HG03575 (cell line): ENCODE results near the gene AKAP6.
"Not testable (repeated sequence)": the region's sequence is repeated elsewhere in the genome, so short reads cannot be mapped to it uniquely, and the experiment has no call there.

Source experiments
- ATAC-seq: cut with Tn5 transposase; IDR thresholded peaks from one replicate; pipeline ENCODE4 v1.9.1; 2021; ENCODE audit not compliant: unreplicated experiment, insufficient number of reproducible peaks, low FRiP score; ENCODE audit errors: extremely low read depth

Gene AKAP6

GRCh38 chr14:32363761-32364160 is 34.7 kb downstream of the AKAP6 start:
- no peak for ATAC-seq

- no peak for ATAC-seq
These were observed 35.8 kb downstream of the AKAP6 start for GRCh38 chr14:32364941-32365340.

DNA sequence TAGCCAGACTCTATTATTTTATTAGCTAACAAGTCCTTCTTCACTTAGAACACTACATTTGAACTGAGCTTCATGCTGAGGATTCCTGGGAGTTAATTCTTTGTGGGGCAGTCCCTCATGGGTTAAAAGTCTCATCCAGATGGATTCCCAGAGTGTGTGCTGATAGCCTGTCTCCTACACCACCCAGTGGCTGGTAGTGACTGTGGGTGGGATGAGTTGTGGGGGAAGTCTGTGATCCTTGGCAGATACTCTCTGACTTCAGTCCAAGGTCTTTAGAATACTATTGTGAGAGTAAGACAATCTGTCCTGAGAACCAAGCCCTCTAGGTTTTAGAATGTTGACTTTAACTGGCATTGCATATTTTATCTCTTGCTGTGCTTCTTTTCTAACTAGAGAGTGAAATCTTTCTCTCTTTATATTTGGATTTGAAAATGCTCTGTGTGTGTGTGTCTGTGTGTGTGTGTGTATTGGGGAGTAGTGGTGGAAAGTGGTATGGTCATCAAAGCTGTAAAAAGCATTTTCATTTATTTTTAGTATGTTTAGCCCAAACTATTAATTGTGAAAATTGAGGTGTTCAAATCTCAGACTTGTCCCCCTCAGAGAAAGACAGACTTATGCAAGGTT is 37.3 kb downstream of the AKAP6 start:
- no peak for ATAC-seq

GRCh38 chr14:32366986-32367385 is 37.9 kb downstream of the AKAP6 start:
- no peak for ATAC-seq

GRCh38 chr14:32367516-32367915 is 38.4 kb downstream of the AKAP6 start:
- no peak for ATAC-seq

GRCh38 chr14:32368107-32368506 is 39.0 kb downstream of the AKAP6 start:
- no peak for ATAC-seq

DNA sequence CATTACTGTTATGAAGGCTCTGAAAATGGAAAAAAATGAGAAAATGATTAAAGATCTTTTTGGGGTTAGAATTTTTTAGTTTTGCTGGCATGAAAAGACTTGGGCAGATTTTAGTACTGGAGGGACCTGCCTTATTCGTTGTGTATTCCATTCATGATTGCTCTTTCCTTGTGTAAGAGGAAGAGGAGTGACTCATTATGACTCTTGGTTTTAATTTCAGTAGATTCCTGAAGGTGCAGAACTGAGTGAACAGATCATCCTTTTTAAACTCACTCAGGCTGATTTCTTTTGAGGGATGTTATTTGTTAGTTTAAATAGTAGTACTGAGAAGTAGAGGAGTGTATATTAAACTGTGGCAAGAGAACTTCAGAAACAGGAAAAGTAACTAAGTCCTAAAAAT is 41.6 kb downstream of the AKAP6 start:
- ATAC-seq = no peak

- ATAC-seq = no peak
These were observed 43.1 kb downstream of the AKAP6 start for GRCh38 chr14:32372154-32372553.

DNA sequence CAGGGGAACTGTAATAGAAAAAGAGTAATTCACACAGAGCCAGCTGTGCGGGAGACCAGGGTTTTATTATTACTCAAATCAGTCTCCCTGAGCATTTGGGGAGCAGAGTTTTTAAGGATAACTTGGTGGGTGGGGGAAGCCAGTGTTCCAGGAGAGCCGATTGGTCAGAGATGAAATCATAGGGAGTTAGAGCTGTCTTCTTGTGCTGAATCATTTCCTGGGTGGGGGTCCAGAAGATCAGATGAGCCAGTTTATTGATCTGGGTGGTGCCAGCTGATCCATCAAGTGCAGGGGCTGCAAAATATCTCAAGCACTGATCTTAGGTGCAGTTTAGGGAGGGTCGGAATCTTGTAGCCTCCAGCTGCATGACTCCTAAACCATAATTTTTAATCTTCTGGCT is 44.1 kb downstream of the AKAP6 start:
- not testable (repeated sequence) for ATAC-seq

DNA sequence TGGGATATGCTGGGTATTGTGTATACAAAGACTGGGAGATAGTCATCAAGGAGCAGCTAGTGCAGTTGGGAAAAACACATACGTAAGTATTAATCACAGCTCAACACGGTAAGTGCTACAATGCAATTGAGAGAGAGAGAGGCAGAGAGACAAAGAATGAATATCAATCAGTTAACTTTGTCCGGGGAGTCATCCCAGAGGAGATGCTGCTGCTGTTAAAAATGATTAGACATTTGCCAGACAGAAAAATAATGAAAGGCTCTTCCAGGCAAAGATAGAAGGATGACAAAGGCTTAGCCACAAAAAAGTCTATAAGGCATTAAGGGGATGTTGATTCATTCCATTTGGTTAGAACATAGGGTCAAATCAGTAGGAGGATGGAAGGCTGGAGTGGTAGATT is 45.1 kb downstream of the AKAP6 start:
- ATAC-seq = no peak

DNA sequence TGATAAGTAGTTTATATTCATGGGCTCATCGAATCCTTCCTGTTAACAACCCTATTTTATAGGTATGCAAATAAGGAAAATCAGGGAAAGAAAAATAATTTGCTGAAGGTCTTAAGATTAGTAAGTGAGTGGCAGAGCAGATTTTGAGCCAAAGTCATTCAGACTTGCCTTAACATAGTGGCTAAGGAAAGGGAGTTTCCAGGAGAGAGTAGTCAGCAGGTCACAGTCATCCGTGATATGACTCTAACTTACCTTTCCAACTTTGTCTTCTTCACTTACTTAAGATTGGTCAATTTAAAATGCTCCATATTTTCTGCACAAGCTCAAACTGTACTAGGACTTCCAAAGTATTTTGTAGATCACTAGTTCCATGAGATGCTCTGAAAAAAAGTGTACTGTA is 46.6 kb downstream of the AKAP6 start:
- no peak for ATAC-seq

GRCh38 chr14:32377046-32377646 is 48.0 kb downstream of the AKAP6 start:
- ATAC-seq = no peak

DNA sequence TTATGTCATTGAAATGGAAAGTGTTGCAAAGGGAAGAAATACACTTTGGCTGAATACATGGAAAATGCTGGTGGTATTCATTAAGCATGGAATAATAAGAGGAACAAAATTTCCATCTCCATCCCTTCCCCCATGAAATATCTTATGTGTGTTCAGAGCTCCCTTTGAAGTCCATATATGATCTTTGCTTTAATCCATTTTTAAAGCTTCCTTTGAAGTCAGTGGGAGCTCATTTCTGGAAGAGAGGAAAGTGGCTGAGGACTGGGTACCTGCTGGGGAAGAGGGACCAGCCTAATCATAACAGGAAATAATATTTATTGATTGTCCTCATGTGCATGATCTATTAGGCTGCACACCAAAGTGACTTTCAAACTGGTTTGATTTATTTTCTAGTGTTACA is 49.2 kb downstream of the AKAP6 start:
- no peak for ATAC-seq

DNA sequence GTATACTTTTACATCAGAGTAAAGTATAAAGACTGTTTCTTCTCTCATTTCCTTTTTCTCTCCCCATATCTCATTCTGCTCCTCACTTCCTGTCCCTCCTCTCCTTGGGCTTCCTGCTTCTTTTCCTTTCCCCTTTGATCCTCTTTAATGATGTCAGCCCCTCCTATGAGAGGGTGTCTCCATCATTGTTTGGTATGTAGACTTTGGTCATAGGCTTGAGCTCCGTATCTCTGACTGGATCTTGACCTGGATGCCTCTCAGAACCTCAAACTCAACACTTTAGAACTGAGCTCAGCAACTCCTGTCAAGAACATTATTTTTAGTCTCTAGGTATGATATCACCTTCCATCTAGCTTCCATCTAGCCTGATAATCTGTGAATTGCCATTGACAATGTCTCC is 50.3 kb downstream of the AKAP6 start:
- ATAC-seq = no peak

DNA sequence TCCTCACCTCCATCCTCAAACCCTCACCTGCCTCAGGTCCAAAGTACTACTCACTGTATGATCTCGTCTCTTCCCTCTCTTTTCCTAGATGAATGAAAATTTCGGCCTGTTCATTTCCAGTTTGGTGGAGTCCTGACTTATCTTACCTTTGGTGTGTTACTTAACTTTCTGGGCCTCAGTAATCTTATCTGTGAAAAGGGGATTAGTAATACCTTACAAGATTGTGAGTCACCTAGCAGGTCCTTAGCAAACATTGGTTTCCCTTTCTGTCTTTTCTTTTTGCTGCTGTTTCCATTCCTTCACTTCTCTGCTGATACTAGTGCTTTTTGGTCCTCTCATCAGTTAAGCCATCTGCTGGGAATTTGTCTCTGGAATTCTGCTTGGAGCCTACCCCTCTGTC is 52.8 kb downstream of the AKAP6 start:
- no peak for ATAC-seq

DNA sequence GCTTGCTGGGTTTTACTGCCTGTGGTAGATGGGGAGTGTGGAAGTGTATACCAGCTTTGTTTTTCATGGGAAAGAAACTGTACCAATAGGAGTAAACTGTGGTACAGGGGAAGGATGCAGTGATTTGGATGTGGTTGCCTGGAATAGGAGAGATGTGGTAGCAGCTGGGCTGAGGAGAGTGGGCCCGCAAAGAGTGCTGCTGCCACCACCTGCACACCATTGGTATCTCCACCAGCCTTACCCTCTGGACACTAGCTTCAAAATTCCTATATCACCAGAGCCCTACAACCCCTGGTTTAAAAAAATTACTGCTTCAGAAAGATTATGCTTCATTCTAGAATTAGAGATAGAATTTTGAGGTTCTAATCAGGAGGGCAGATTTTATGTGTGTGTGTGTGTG is 53.6 kb downstream of the AKAP6 start:
- ATAC-seq = no peak

DNA sequence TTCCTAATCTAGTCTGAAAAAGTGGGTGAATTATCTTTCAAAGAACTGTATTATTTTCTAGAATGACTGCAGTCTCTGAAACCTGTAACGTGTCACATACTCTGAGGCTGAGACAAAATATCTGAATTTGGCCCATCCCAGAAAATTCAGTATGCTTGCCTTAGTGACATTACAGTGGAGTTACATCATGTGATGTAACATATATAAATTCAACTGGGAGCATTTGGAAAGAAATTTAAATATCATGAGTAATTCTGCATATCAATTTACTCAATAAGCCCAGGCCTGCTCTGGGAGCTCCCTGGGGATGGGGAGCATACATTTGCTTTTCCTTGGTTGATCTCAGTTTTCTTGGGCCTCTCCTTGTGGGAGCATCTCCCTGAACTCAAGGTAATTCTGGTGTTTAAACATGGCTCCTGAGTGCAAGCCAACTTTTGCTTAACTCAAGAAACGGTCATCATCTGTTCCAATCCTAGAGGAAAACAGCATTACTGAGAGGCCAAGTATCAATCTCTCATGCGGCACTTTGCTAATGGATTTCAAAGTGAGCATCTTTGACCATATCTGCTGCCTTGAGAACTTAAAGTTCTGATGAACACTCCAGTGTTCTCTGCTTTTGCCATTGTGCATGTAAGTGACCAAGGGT is 54.4 kb downstream of the AKAP6 start:
- no peak for ATAC-seq

DNA sequence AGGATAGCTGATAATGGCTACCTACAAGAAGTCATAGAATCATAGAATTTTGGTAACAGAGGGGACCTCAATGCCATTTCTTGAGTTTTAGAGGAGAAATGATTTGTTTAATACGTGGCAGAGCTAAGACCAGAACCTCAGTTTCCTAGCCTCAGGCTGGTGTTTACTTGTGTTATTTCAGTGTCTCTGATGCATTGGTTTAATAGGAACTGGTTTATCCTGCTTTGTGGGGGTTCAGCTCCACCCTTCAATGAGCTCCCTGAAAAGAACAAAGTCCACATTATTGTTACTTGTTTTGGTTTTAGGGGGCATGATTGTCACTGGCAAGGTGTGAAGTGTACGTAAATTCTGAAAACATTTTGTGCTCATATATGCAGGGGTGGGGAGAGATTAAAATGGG is 55.4 kb downstream of the AKAP6 start:
- no peak for ATAC-seq

DNA sequence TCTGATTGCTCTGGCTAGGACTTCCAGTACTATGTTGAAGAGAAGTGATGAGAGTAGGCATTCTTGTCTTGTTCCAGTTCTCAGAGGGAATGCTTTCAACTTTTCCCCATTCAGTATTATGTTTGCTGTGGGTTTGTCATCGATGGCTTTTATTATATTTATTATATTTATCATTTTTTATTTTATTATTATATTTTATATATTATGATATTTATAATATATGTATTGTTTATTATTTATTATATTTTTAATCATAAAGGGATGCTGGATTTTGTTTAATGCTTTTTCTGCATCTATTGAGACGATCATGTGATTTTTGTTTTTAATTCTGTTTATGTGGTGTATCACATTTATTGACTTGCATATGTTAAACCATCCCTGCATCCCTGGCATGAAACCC is 58.2 kb downstream of the AKAP6 start:
- ATAC-seq = not testable (repeated sequence)

DNA sequence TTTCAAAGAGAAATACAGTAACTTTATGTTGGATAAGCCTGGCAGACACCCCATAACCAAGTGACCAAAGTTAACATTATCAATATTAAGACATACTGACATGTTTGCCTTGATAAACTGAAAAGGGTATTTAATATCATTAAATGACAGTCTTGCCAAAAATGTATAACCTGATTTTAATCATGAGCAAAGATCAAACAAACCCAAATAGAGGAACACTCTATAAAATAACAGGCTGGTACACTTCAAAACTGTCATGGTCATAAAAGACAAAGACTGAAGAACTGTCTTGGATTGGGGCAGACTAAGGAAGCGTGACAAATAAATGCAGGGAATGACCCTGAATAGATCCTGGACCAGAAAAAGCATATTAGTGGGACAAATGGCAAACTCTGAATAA is 64.0 kb downstream of the AKAP6 start:
- ATAC-seq = no peak

DNA sequence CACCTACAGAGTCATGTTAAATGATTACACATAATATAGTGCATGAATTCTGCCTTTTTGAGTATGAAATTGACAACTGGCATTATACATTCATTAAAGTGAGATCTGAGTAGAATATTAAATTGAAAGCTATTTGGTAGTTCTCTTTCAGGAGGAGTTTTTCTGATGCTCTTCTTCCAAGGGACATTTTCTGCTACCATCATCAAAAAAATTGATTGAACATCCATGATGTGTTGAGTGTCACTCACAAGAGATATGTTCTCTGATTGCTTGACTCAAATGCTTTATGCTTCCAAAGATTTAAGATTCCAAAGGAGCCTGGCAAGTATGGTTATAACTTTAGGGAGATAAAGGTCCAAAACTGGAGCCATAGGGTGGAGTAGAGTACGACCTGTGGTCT is 64.9 kb downstream of the AKAP6 start:
- ATAC-seq = no peak
